HG03175 (cell line): Measurements from ENCODE around the gene MGA.
A peak's percentile ranks its signal among the peaks of the same experiment; 100 is the strongest.

Experiments
- ATAC-seq: cut with Tn5 transposase; IDR thresholded peaks from one replicate; pipeline ENCODE4 v1.9.1; 2021; ENCODE audit warnings: mild to moderate bottlenecking, moderate library complexity; ENCODE audit not compliant: unreplicated experiment

The MGA gene

GRCh38 chr15:41656188-41656587, 4.0 kb upstream of the MGA start:
- no peak for ATAC-seq

GRCh38 chr15:41658689-41659088, 1.5 kb upstream of the MGA start:
- no peak for ATAC-seq

- no peak for ATAC-seq
These were observed 1.0 kb upstream of the MGA start for GRCh38 chr15:41659190-41659589.

GRCh38 chr15:41659855-41660234, 360 bp upstream of the MGA start:
- no peak for ATAC-seq

GRCh38 chr15:41661078-41661517, 893 bp downstream of the MGA start:
- ATAC-seq, result no peak

GRCh38 chr15:41661518-41662225, 1.5 kb downstream of the MGA start:
- peak; percentile 35 for ATAC-seq

GRCh38 chr15:41666353-41666920, 6.2 kb downstream of the MGA start:
- no peak for ATAC-seq

GRCh38 chr15:41669701-41670100, 9.5 kb downstream of the MGA start:
- no peak for ATAC-seq

GRCh38 chr15:41671656-41672648, 11.7 kb downstream of the MGA start:
- ATAC-seq, result no peak

- ATAC-seq, result no peak
These were observed 15.1 kb downstream of the MGA start for GRCh38 chr15:41675337-41675736.

GRCh38 chr15:41678742-41679141, 18.5 kb downstream of the MGA start:
- no peak for ATAC-seq

GRCh38 chr15:41683955-41684354, 23.8 kb downstream of the MGA start:
- no peak for ATAC-seq

- no peak for ATAC-seq
These were observed 28.5 kb downstream of the MGA start for GRCh38 chr15:41688671-41689070.

GRCh38 chr15:41689083-41689482, 28.9 kb downstream of the MGA start:
- ATAC-seq, result no peak

- ATAC-seq, result no peak
These were observed 29.6 kb downstream of the MGA start for GRCh38 chr15:41689834-41690233.

- no peak for ATAC-seq
These were observed 30.4 kb downstream of the MGA start for GRCh38 chr15:41690636-41691035.

- no peak for ATAC-seq
These were observed 31.3 kb downstream of the MGA start for GRCh38 chr15:41691471-41691870.

- ATAC-seq, result no peak
These were observed 31.8 kb downstream of the MGA start for GRCh38 chr15:41692049-41692448.

GRCh38 chr15:41693757-41694156, 33.6 kb downstream of the MGA start:
- no peak for ATAC-seq

- peak; percentile 84 for ATAC-seq
These were observed 35.7 kb downstream of the MGA start for GRCh38 chr15:41695750-41696436.

- no peak for ATAC-seq
These were observed 38.6 kb downstream of the MGA start for GRCh38 chr15:41698779-41699178.
